HFFc6 (cell line): ENCODE measurements around the gene CCDC194. TPM values are rescaled to one million over a fixed set of nuclear protein-coding genes. Genes with fewer than 3 reads are reported as not detected.
"Not testable (repeated sequence)": the region's sequence is repeated elsewhere in the genome, so short reads cannot be mapped to it uniquely, and the experiment has no call there.

Experiments
- DNase-seq: peaks from one replicate; pipeline ENCODE4 v3.0.0-alpha.2; 2018
- H3K27ac Mint-ChIP-seq: 2 replicates; pipeline ENCODE4 v1.8.0; 2020; ENCODE audit warnings: mild to moderate bottlenecking, mixed read lengths
- H3K27me3 Mint-ChIP-seq: 2 replicates; pipeline ENCODE4 v1.8.0; 2021; ENCODE audit warnings: mild to moderate bottlenecking, moderate library complexity, mixed read lengths; ENCODE audit not compliant: insufficient read depth
- H3K36me3 Mint-ChIP-seq: 2 replicates; pipeline ENCODE4 v1.8.0; 2021; ENCODE audit warnings: low read depth, mixed read lengths
- H3K4me1 Mint-ChIP-seq: 2 replicates; pipeline ENCODE4 v1.8.0; 2020; ENCODE audit warnings: low read depth, mixed read lengths
- H3K4me3 Mint-ChIP-seq: 2 replicates; pipeline ENCODE4 v1.8.0; 2020; ENCODE audit warnings: mild to moderate bottlenecking, moderate library complexity, mixed read lengths
- H3K9me3 Mint-ChIP-seq: 2 replicates; pipeline ENCODE4 v1.8.0; 2020; ENCODE audit warnings: mild to moderate bottlenecking, mixed read lengths
- CTCF ChIP-seq: fragments of 200-600 bp; sonication (generic); IDR thresholded peaks from 2 replicates; pipeline ENCODE4 v1.5.0; 2021; ENCODE audit warnings: antibody characterized with exemption, mild to moderate bottlenecking
- total RNA-seq, 6 experiments: library from RNA; stranded (reverse); fragmentation: NEBNext Ultra II Directional; extraction: Animal tissue kit (Norgen Biotek cat#: 25700); gene quantifications; 2 replicates in 1 of 6; 3 replicates in 5 of 6; pipeline ENCODE4 v1.2.3, GENCODE V29; 2021

Gene CCDC194
- total RNA-seq, 6 experiments from 2014 or later: not detected

- H3K9me3 Mint-ChIP-seq: no peaks in the 10 kb centered on the region
- DNase-seq: no peak
- H3K4me1 Mint-ChIP-seq: peaks cover 4% of the 10 kb centered on the region; the same call in 1 of the 2 replicates
- peaks cover 16% of the 10 kb centered on the region for H3K27me3 Mint-ChIP-seq
- no peak overlapping the region for H3K27ac Mint-ChIP-seq
- TF ChIP-seq CTCF: no peak
- H3K4me3 Mint-ChIP-seq: no peak overlapping the region
- peaks cover 7% of the 10 kb centered on the region; the same call in 1 of the 2 replicates for H3K36me3 Mint-ChIP-seq
These were observed 15.7 kb downstream of the CCDC194 start for GRCh38 chr19:17378271-17378670.

DNA sequence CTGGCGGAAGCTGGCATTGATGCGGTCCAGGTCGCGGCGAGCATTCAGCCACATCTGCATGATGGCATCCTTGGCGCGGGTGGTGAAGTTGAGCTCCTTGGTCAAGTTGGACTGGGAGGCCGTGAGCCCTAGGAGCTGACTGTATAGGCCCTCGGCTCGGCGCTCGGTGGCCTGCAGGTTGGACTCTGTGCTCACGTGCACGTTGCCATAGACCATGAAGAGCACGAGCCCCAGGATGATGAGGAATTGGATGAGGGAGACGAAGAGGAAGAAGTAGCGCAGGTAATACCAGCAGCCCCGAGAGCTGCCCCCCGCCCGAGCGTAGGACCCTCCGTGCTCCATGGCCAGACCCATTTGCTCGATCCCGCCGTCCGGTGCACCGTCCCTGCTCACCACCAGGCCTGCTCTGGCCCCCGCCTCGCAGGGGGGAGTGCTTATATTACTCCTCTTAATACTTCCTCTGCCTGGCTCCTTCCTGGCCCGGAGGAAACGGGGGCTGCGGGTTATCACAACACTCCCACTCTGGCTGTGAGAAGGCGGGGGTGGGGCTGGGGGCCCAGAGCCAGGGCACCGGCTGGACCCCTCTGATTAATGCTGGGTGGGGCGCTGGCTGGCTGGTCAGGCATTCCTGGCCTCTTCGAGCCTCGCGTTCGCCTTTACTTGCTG, 16.9 kb downstream of the CCDC194 start, which contains the start of gene PLVAP:
Gene PLVAP, minus strand, starts transcription at position 408 of the 666 bp plus-strand sequence. Its CDS starts 54 bp downstream, at position 354.
- H3K27ac Mint-ChIP-seq: no peak within 1 kb of the TSS
- DNase-seq: no peak
- peaks cover 7% of the 10 kb centered on the region; the same call in 1 of the 2 replicates for H3K36me3 Mint-ChIP-seq
- peaks cover 16% of the 10 kb centered on the region for H3K27me3 Mint-ChIP-seq
- H3K4me3 Mint-ChIP-seq: no peak within 1 kb of the TSS
- H3K4me1 Mint-ChIP-seq: no peaks in the 10 kb centered on the region
- no peaks in the 10 kb centered on the region for H3K9me3 Mint-ChIP-seq
- TF ChIP-seq CTCF: no peak

DNA sequence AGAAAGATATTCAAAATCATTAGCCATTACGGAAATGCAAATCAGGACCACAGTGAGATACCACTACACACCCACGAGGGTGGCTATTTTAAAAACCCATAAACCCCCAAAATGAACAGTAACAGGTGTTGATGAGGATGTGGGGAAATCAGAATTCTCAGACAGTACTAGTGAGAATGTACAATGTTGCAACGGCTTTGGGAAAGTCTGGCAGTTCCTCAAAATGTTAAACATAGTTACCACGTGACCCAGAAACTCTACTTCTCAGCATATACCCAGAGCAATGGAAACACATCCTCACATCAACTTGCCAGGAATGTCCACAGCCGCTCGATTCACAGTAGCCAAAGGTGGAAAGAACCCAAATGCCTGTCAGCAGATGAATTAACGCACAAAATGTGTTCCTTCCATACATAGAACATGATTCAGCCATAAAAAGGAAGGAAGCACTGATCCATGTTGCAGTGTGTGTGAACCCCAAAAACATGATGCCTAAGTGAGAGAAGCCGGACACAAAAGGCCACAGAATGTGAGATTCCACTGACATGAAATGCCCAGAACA, 23.9 kb downstream of the CCDC194 start:
- Mint-ChIP-seq H3K36me3 (no peaks in the 10 kb centered on the region), H3K4me3 (no peak overlapping the region), H3K27ac (no peak overlapping the region), H3K27me3 (peaks cover 14% of the 10 kb centered on the region), H3K4me1 (peaks cover 7% of the 10 kb centered on the region; the same call in 1 of the 2 replicates), H3K9me3 (no peaks in the 10 kb centered on the region)
- no peak for TF ChIP-seq CTCF
- DNase-seq: no peak

DNA sequence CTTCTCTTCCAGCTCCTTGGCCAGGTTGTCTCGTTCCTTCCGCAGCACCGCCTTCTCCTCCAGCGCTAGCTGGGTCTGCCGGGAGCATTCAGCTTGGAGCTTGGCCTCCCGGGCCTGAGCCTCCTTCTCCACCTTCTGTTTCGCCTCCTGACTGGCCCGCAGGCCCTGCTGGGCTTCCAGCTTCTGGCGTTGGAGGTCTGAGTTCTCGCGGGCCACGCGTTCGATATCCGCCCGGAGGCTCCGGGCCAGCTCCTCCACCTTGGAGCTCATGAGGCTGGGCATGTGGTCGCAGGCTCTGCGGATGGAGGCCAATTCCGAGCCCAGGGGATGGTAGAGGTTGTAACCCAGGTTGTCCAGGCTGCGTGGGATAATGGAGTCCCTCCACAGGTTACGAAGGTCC, 28.6 kb downstream of the CCDC194 start:
- Mint-ChIP-seq H3K4me3 (no peak overlapping the region), H3K36me3 (no peaks in the 10 kb centered on the region)
- TF ChIP-seq CTCF: no peak

DNA sequence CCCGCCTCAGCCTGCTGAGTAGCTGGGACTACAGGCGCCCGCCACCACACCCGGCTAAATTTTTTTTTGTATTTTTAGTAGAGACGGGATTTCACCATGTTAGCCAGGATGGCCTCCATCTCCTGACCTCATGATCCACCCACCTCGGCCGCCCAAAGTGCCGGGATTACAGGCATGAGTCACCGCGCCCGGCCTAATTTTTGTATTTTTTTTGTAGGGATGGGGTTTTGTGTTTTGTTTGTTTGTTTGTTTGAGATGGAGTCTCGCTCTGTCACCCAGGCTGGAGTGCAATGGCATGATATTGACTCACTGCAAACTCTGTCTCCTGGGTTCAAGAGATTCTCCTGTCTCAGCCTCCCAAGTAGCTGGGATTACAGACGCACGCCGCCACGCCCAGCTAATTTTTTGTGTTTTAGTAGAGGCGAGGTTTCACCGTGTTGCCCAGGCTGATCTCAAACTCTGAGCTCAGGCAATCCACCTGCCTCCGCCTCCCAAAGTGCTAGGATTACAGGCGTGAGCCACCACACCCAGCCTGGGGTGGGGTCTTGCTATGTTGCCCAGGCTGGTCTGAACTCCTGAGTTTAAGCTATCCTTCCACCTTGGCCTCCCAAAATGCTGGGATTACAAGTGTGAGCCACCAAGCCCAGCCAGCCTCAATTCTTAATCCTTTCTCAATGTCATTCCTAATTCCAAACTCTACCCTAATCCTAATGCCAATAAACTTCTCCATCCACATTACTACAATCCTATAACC, 30.0 kb downstream of the CCDC194 start:
- not testable (repeated sequence) for H3K9me3 Mint-ChIP-seq, H3K27ac Mint-ChIP-seq, H3K4me1 Mint-ChIP-seq, DNase-seq, H3K36me3 Mint-ChIP-seq, H3K4me3 Mint-ChIP-seq
- H3K27me3 Mint-ChIP-seq: peaks cover 26% of the 10 kb centered on the region

More for the DNA sequence above, 28.6 kb downstream of the CCDC194 start:
- Mint-ChIP-seq H3K27me3 (peaks cover 25% of the 10 kb centered on the region), H3K9me3 (no peaks in the 10 kb centered on the region), H3K27ac (no peak overlapping the region), H3K4me1 (peaks cover 5% of the 10 kb centered on the region; the same call in 1 of the 2 replicates)
- no peak for DNase-seq
